Heart left ventricle (tissue), 13 donors: ENCODE measurements around the gene MYMX.

ENCODE experiments used
- POLR2A ChIP-seq, 2 donors: fragments of 450-650 bp; IDR thresholded peaks; one replicate each; pipeline ENCODE4 v1.6.1; 2017; ENCODE audit warnings: antibody characterized with exemption in 2 of 2, mild to moderate bottlenecking in 2 of 2, moderate library complexity in 2 of 2
- TF ChIP-seq, protein P1 (sequence below), 12 donors: fragments of 200-600 bp; sonication (generic) in 4 of 12; IDR thresholded peaks; one replicate each; pipeline versions ENCODE4 v1.5.0 to v1.8.0; 2018 to 2022; ENCODE audit warnings: antibody characterized with exemption in 12 of 12, mild to moderate bottlenecking in 5 of 12
- donor health status: ischemic (EF 13 %, LVEDD 7.1; RV severe dilation, severe dysfunction).
- donor health status: DM: no; HTN: yes; CAD: no.
- donor health status: DM: no; HTN: no; CAD: no.
- donor health status: ischemic (EF 25% LVEDD 6.9; RV normal size, moderate dysfunction).
- donor health status: ischemic (EF 25% LVEDD 5.7; RV mildly dilated, moderate dysfunction).
- donor health status: ischemic (EF 35%, LVEDD 5.7; RV mildly dilated, moderate dysfunction).
- donor health status: nonischemic (EF 11% LVEDD 7.7; RV severe dilation, severe dysfunction).
- donor health status: DM: yes; HTN: yes; CAD: no.
- donor health status: PGD.
- donor health status: ischemic (EF 29% LVEDD 5.4; RV normal size, mild dysfunction).
- donor health status: nonischemic (EF 23%, LVEDD 6.1; RV moderate dilation, normal function).

DNA sequence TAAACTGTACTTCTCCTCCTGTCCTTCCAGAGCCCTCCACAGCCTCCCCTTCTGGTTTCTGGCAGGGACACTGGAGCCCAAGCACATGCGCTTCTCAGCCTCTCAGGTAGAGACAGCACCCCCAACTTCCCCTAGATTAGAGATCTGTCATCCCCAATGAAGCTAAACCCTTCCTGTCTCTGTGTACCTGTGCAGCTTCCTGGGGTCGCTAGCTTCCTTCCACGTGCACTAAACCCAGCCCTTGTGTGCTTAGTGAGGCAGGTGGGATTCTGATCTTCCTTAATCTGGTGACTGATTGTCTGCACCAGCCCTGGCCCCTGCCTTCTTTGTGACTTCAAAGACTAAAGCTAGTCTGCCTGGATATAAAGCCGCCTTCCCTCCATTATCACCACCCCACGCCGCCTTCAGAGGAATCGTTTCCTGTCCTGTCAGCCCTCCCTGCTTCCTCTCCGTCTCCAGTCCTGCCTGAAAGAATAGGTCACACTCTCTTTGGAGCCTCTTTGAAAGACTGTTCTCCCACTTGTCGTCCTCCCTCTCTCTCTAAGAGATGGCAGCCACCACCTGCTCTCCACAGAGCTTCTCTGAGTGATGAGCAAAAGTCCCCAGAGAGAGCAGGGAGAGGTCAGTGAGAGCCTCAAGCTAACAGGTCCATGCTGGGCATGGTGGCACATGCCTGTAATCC lies 30.6 kb upstream of the MYMX start:
- TF ChIP-seq, protein P1, sequence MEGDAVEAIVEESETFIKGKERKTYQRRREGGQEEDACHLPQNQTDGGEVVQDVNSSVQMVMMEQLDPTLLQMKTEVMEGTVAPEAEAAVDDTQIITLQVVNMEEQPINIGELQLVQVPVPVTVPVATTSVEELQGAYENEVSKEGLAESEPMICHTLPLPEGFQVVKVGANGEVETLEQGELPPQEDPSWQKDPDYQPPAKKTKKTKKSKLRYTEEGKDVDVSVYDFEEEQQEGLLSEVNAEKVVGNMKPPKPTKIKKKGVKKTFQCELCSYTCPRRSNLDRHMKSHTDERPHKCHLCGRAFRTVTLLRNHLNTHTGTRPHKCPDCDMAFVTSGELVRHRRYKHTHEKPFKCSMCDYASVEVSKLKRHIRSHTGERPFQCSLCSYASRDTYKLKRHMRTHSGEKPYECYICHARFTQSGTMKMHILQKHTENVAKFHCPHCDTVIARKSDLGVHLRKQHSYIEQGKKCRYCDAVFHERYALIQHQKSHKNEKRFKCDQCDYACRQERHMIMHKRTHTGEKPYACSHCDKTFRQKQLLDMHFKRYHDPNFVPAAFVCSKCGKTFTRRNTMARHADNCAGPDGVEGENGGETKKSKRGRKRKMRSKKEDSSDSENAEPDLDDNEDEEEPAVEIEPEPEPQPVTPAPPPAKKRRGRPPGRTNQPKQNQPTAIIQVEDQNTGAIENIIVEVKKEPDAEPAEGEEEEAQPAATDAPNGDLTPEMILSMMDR (IDR thresholded peaks at IDR 0.05) = no peak
- TF ChIP-seq POLR2A (IDR thresholded peaks at IDR 0.05) = no peak
